AG04449 (cell line): ENCODE data around the gene RGS16.

Experiments
- CTCF ChIA-PET: fragments of 350-600 bp; formaldehyde crosslinking; extraction: SDS; loops from one replicate; lab custom pipeline; 2021; ENCODE audit warnings: antibody characterized with exemption; lab: Yijun Ruan, JAX
- POLR2A ChIA-PET: fragments of 400-600, 350-600 bp; formaldehyde crosslinking; extraction: SDS; loops from one replicate; lab custom pipeline; 2020; ENCODE audit warnings: antibody characterized with exemption, inconsistent platforms; lab: Yijun Ruan, JAX
- DNase-seq: peaks from one replicate; pipeline ENCODE4 v3.0.0-alpha.2; 2010; ENCODE audit warnings: low read depth, low spot score
- H3K4me3 ChIP-seq: 2 replicates; pipeline ENCODE4 v1.5.1; 2011; ENCODE audit warnings: low read depth, mild to moderate bottlenecking, control low read depth, low read length
- TF ChIP-seq, protein P1 (sequence below): IDR thresholded peaks from one replicate; pipeline ENCODE4 v1.5.1; 2011; ENCODE audit warnings: mild to moderate bottlenecking, moderate library complexity, low read length, control low read depth, inconsistent platforms; ENCODE audit not compliant: insufficient read depth; ENCODE audit errors: missing control alignments

Gene RGS16

DNA sequence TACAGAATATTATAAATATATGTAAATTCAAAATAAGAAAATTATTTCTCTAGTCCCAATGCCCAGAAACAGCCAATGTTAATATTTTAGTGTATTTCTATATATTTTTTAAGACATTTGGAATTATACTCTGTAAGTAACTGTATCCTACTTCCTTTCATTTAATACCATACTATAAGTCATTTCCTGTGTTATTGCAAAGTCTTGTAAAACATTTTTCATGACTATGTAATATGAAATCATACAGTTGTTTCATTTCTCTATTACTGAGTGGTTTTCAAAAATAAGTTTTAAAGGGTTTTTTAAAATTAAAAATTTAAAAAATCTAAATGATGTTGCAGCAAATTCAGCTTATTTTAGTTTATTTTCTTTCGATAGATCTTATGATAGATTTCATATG lies 17.1 kb downstream of the RGS16 start:
- DNase-seq = no peak
- POLR2A ChIA-PET = no interaction called here
- TF ChIP-seq, protein P1, sequence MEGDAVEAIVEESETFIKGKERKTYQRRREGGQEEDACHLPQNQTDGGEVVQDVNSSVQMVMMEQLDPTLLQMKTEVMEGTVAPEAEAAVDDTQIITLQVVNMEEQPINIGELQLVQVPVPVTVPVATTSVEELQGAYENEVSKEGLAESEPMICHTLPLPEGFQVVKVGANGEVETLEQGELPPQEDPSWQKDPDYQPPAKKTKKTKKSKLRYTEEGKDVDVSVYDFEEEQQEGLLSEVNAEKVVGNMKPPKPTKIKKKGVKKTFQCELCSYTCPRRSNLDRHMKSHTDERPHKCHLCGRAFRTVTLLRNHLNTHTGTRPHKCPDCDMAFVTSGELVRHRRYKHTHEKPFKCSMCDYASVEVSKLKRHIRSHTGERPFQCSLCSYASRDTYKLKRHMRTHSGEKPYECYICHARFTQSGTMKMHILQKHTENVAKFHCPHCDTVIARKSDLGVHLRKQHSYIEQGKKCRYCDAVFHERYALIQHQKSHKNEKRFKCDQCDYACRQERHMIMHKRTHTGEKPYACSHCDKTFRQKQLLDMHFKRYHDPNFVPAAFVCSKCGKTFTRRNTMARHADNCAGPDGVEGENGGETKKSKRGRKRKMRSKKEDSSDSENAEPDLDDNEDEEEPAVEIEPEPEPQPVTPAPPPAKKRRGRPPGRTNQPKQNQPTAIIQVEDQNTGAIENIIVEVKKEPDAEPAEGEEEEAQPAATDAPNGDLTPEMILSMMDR = no peak
- CTCF ChIA-PET = interaction anchor here (1.2 to 23.1 kb wide), 3 partner anchors 8 to 199 kb away, joined by 4 to 997 read pairs (median 65); partner anchors contain the start of gene NPL
- no peak overlapping the region for H3K4me3 ChIP-seq

DNA sequence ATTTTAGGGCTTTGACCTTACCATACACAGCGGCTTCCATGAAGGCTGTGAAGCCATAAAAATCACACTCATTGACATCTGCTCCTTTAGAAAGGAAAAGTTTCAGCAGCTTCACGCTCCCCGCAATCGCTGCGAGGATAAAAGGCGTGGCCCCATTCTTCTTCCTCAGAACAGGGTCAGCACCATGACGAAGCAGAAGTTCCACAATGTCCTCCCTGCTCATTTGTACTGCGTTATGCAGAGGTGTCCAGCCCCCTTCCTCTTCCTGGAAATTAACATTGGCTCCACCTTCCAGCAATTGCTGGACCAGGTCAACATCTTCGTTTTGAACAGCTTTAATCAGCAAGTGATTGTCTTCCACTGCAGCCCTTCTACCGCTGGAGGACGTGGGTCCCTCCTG lies 17.8 kb downstream of the RGS16 start:
- CTCF ChIA-PET = no interaction called here
- TF ChIP-seq, protein P1 = no peak
- POLR2A ChIA-PET = no interaction called here
- H3K4me3 ChIP-seq = no peak overlapping the region
- DNase-seq = no peak

DNA sequence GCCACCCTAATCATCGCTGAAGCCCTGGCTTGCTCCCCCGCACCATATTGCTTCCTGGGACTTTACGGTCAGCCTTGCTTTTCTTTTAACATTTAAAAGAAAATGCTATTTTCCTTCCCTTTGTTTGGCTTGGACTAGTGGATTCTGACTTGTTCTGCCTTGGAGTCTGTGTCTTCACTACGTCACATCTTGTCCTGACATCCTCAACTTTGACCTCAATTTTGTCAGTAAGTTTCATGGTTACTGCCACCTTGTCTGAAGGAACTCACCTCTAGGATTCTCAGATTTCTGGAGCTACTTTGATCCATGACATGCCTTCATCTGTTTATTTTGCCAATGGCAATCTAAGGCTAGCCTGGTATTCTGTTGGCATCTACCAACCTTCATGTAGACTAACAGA lies 19.4 kb downstream of the RGS16 start:
- TF ChIP-seq, protein P1 = no peak
- ChIA-PET POLR2A (no interaction called here), CTCF (interaction anchor here (1.0 kb wide), 1 partner anchor 202 kb away, joined by 3 read pairs; no protein-coding TSS in a partner anchor)
- DNase-seq = no peak
- H3K4me3 ChIP-seq = no peak overlapping the region

DNA sequence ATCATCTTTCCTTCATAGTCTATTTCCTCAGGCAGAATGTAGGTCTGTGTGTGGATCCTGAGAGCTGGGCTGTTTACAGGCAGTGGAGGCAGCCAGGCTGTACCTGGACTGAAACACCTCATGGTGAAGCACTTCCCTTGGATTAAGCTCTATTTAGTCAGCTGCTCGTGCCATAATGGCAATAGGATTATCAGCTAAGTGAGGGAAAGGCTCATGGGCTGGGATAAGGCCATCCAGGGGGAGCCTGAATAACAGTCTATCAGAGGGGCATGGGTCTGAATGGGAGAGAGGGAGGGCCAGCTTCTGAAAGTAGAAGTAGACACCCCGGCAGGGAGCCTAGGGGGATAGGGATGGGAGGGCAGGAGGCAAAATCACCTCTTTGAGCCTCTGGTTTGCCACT lies 23.5 kb downstream of the RGS16 start:
- DNase-seq = no peak
- ChIA-PET POLR2A (no interaction called here), CTCF (interaction anchor here (1.1 to 4.4 kb wide), 3 partner anchors 14 to 21 kb away, joined by 5 to 17 read pairs (median 5); no protein-coding TSS in a partner anchor)
- TF ChIP-seq, protein P1 = no peak
- H3K4me3 ChIP-seq = no peak overlapping the region

DNA sequence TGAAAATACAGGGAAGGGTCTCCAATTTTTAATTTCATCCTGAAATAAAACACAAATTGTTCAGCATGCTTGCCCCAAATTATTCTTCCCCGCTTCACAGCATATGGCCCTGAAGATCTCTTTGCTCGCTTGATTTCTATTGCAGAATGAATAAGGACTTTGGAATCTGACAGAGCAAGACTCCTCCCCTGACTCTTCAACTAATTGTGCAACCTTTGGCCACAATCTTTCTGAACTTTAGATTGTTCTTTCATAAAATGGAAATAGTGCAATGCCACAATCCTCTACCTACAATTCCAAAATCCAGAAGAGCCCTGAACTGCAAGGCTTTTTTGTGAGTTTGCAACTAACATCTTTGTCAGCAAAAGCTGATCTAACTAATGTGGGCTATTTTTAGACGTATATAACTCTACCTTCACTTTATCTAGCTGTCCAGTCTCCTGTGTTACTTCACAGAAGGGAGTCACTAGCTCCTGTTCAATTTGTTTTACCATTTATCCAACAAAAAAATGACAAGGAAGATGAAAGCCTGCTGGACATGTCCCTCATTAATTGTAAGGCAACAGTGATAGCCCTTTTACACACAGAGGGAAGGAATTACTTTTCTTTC lies 28.5 kb downstream of the RGS16 start:
- TF ChIP-seq, protein P1 = no peak
- H3K4me3 ChIP-seq = no peak overlapping the region
- DNase-seq = no peak
- ChIA-PET CTCF (interaction anchor here (1.1 to 2.9 kb wide), 2 partner anchors 20 to 27 kb away, joined by 4 to 13 read pairs; no protein-coding TSS in a partner anchor), POLR2A (no interaction called here)

DNA sequence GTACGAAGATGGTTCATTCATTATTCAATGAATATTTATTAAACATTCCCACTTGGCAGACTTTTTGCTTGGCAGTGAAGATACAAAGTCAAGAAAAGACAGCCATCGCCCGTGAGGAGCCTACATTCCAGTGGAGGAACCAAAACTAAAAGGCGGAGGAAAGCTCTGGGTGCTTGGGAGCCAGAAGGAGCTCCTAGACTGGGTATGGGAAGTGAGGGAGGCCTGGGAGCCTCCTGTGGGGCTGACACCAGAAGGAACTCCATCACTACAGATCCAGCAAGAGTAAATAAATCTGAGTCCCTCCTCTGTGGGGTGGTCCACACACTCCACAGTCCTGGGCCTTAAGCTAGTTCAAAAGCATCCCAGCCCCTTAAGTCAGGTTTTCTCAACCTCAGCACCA lies 30.0 kb downstream of the RGS16 start:
- TF ChIP-seq, protein P1 = no peak
- POLR2A ChIA-PET = no interaction called here
- CTCF ChIA-PET = interaction anchor here (0.8 to 2.9 kb wide), 2 partner anchors 21 to 26 kb away, joined by 3 to 13 read pairs; no protein-coding TSS in a partner anchor

More for the DNA sequence above, 30.0 kb downstream of the RGS16 start:
- no peak for DNase-seq
- H3K4me3 ChIP-seq = no peak overlapping the region
